Activated T-helper 2 cell treated with anti-CD3 and anti-CD28 coated beads, Interferon-gamma antibody, Interleukin-2, Interleukin-4, amounts not matched to agents 10 μg/mL and 5 μg/mL and 100 μg/mL, durations not matched to agents 14 hours and 24 hours and 36 hours (primary cell): Measurements from ENCODE around the gene ST13. TPM values are rescaled to one million over a fixed set of nuclear protein-coding genes. Genes with fewer than 3 reads are reported as not detected.
"Not testable (repeated sequence)": the region's sequence is repeated elsewhere in the genome, so short reads cannot be mapped to it uniquely, and the experiment has no call there.

ENCODE experiments used
- DNase-seq: peaks from one replicate; pipeline ENCODE4 v3.0.0; 2021; ENCODE audit warnings: low spot score
- H3K27ac Mint-ChIP-seq: one replicate; pipeline ENCODE4 v1.8.0; 2021; ENCODE audit warnings: mixed read lengths
- H3K27me3 Mint-ChIP-seq: one replicate; pipeline ENCODE4 v1.8.0; 2021; ENCODE audit warnings: low read depth, mixed read lengths
- H3K36me3 Mint-ChIP-seq: one replicate; pipeline ENCODE4 v1.8.0; 2021; ENCODE audit warnings: low read depth, mixed read lengths
- H3K4me1 Mint-ChIP-seq: one replicate; pipeline ENCODE4 v1.8.0; 2021; ENCODE audit warnings: low read depth, mixed read lengths
- H3K4me3 Mint-ChIP-seq: one replicate; pipeline ENCODE4 v1.8.0; 2021; ENCODE audit warnings: low read depth, mild to moderate bottlenecking, moderate library complexity, mixed read lengths
- H3K9me3 Mint-ChIP-seq: one replicate; pipeline ENCODE4 v1.8.0; 2021; ENCODE audit warnings: mixed read lengths
- intact Hi-C: fragments of 100-400 bp; cut with micrococcal nuclease; formaldehyde crosslinking; loops from one replicate; pipeline ENCODE4 v1.15.1; 2023
- total RNA-seq: library from RNA; stranded (reverse); gene quantifications from 2 replicates; pipeline ENCODE4 v1.2.3, GENCODE V29; 2022

Gene ST13
- 194 and 201 TPM in 2 replicates for total RNA-seq

DNA sequence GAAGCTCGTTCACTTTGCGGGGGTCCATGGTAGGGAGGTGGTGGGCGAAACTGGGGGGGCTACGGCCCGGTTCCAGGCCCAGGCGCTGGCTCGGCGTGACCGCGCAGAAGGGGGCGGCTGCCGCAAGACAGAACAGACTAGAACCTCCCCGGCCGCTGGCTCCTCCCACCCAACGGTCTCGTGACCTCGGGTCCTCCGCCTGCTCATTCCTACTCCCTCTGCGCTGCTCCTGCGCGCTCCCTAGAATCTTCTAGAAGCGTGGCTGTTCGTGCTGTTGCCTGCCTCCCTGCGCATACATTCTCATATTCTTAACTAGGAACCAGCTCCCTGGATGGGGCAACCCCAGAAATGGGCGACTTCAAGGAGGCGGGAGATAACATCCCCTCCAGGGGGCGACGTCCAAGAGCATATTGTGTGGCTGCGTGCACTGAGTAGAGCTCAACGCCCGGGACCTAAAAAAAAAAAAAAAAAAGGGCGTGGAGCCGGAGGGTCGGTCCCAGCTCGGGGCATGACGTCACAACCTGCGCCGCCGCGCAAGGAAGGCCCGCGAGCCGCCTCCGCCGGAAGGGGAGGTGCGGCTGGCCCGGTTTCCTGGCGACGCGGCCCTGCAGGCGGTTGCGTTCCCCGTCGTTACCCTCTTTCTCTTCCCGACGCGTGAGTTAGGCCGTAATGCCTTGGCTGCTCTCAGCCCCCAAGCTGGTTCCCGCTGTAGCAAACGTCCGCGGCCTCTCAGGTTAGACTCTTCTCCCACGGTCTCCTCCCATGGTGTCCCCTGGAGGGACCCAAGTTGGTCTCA, at the start of gene ST13, which contains the start of gene XPNPEP3:
Gene ST13 (minus strand): TSS at position 127 of the 796 bp plus-strand sequence. CDS start 99 bp downstream, at position 28.
Gene XPNPEP3 (plus strand): TSS at position 636 of the 796 bp plus-strand sequence. CDS start 34 bp downstream, at position 670.
- Mint-ChIP-seq H3K4me3 (peak within 1 kb of the TSS; percentile 96), H3K27ac (peak within 1 kb of the TSS; percentile 100), H3K27me3 (no peaks in the 10 kb centered on the region), H3K36me3 (peaks cover 19% of the 10 kb centered on the region), H3K9me3 (no peaks in the 10 kb centered on the region), H3K4me1 (peaks cover 38% of the 10 kb centered on the region)
- intact Hi-C loops: loop anchor here (1.0 to 5.0 kb wide), 5 partner anchors 39 to 430 kb away; partner anchors contain the start of genes RANGAP1, RBX1 and SLC25A17
- DNase-seq: peak; percentile 96

DNA sequence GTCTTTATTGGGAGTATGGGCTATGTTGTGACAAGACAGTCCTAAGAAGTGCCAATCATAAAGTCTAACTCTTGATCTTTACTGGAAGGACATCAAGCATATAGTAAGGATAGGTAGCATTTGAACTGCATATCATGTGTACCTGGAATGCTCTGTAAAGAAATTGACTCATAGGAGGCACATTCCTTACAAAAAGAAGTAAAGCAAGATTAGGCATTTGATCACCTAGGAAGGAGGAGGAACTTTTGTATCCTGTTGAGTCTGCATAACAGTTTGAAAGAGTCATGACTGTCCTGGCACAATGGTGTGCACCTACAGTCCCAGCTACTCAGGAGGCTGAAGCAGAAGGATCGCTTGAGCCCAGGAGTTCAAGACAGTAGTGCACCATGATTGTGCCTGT, 47.7 kb upstream of the ST13 start:
- peaks cover 12% of the 10 kb centered on the region for H3K36me3 Mint-ChIP-seq
- H3K4me3 Mint-ChIP-seq: no peak overlapping the region
- intact Hi-C loops: no loop called here
- no peaks in the 10 kb centered on the region for H3K9me3 Mint-ChIP-seq
- DNase-seq: no peak
- H3K27me3 Mint-ChIP-seq: no peaks in the 10 kb centered on the region
- H3K4me1 Mint-ChIP-seq: peaks cover 17% of the 10 kb centered on the region
- peak overlapping the region; percentile 18 for H3K27ac Mint-ChIP-seq

DNA sequence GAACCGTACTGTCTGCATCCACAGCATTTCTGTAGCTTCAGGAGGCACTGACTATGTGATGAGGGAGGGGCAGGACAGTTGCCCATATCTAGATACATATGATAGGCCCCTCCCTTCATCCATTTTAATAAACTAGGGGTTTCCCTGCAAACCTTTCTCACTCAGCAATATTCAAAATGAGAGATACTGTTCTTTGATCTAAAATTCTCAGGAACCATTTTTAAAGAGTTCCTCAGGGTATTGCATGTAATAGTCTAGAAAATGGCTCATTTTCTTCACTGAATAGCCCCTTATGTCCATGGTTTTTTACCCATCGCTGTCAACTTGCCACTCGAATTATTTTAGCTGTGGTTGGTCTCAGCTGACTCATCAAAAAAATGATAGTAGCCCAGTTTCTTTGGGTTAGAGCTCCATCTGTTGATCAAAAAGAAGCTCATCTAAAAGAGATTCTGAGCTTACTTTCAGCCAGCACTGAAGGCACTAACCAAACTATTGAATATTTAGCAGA, 42.5 kb upstream of the ST13 start:
- H3K4me3 Mint-ChIP-seq: peak overlapping the region; percentile 11
- peaks cover 20% of the 10 kb centered on the region for H3K4me1 Mint-ChIP-seq
- no peaks in the 10 kb centered on the region for H3K27me3 Mint-ChIP-seq
- no peak for DNase-seq
- intact Hi-C loops: loop anchor here (2.0 to 5.0 kb wide), 2 partner anchors 80 to 217 kb away; partner anchors contain the start of gene SLC25A17
- peak overlapping the region; percentile 70 for H3K27ac Mint-ChIP-seq
- no peaks in the 10 kb centered on the region for H3K9me3 Mint-ChIP-seq
- H3K36me3 Mint-ChIP-seq: peaks cover 6% of the 10 kb centered on the region

GRCh38 chr22:40894417-40894816, 38.0 kb upstream of the ST13 start:
- DNase-seq: no peak
- Mint-ChIP-seq H3K27me3 (no peaks in the 10 kb centered on the region), H3K4me1 (peaks cover 8% of the 10 kb centered on the region), H3K27ac (no peak overlapping the region), H3K4me3 (no peak overlapping the region), H3K9me3 (no peaks in the 10 kb centered on the region), H3K36me3 (peaks cover under 1% of the 10 kb centered on the region)
- intact Hi-C loops: no loop called here

GRCh38 chr22:40890881-40891280, 34.4 kb upstream of the ST13 start:
- DNase-seq: no peak
- H3K4me3 Mint-ChIP-seq: no peak overlapping the region
- no peaks in the 10 kb centered on the region for H3K27me3 Mint-ChIP-seq
- H3K36me3 Mint-ChIP-seq: peaks cover 17% of the 10 kb centered on the region
- H3K27ac Mint-ChIP-seq: no peak overlapping the region
- intact Hi-C loops: no loop called here
- no peaks in the 10 kb centered on the region for H3K9me3 Mint-ChIP-seq
- peaks cover 2% of the 10 kb centered on the region for H3K4me1 Mint-ChIP-seq

- H3K9me3 Mint-ChIP-seq: no peaks in the 10 kb centered on the region
- H3K4me1 Mint-ChIP-seq: peaks cover 2% of the 10 kb centered on the region
- no peak overlapping the region for H3K4me3 Mint-ChIP-seq
- peaks cover 20% of the 10 kb centered on the region for H3K36me3 Mint-ChIP-seq
- H3K27me3 Mint-ChIP-seq: no peaks in the 10 kb centered on the region
- no peak overlapping the region for H3K27ac Mint-ChIP-seq
- intact Hi-C loops: no loop called here
- DNase-seq: no peak
Observed at GRCh38 chr22:40889116-40889515, 32.7 kb upstream of the ST13 start.

DNA sequence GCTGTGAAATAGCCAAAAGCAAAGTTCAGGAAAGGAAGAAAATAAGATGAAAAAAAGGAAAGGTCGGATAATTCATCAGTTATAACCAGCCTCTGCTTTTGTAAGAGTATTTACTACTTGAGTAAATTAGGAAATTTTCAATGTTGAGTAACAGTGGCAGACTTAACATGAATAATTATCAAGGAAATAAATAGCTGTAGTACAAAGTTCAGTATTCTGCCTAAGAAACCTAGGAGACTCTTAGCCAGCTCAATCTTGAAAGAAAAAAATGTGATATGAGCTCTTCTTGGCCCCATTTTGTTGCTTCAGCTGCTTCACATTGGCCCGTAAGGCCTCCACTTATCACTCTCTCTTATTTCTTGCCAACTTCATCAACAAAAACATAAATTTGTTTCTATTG, 22.5 kb upstream of the ST13 start:
- H3K4me1 Mint-ChIP-seq: no peaks in the 10 kb centered on the region
- DNase-seq: no peak
- no peaks in the 10 kb centered on the region for H3K36me3 Mint-ChIP-seq
- no peaks in the 10 kb centered on the region for H3K9me3 Mint-ChIP-seq
- intact Hi-C loops: no loop called here
- no peaks in the 10 kb centered on the region for H3K27me3 Mint-ChIP-seq
- H3K4me3 Mint-ChIP-seq: no peak overlapping the region
- H3K27ac Mint-ChIP-seq: no peak overlapping the region

DNA sequence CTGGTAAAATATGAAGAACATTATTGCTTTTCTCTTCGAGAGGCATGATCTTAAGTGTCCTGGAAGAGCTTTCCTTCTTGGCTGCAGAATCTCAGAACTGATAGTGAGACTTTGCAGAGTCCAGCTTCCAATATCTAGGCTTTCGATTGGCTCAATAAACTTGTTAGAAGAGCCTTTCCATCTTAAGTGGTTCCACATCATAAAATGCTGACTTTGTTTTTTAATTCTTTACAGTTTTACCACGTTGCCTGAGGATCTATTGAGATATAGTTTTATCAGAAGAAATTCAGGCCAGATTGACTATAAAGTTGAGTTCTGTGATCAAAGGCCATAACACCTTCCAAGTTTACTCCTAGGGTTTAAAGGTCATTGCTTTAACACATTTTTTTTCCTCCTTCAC, 21.0 kb upstream of the ST13 start:
- no peaks in the 10 kb centered on the region for H3K36me3 Mint-ChIP-seq

DNA sequence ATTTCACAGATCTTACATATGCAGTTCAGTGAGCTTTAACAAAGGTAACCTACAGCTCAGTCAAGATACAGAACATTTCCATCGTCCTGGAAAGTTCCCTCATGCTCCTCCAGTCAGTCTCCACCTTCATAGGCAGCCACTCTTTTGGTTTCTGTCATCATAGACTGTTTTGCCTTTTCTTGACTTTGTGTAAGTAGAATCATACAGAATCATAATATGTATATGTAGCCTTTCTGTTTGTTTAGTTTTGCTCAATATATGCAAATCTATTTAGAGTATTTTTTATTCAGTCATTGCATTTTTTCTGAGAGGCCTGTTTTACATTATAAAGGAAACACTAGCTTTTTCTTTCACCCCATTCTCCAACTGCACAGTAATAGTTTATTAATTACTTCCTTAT, 20.5 kb upstream of the ST13 start:
- no peak overlapping the region for H3K27ac Mint-ChIP-seq
- no peaks in the 10 kb centered on the region for H3K4me1 Mint-ChIP-seq
- intact Hi-C loops: no loop called here
- H3K27me3 Mint-ChIP-seq: no peaks in the 10 kb centered on the region
- H3K4me3 Mint-ChIP-seq: no peak overlapping the region
- no peak for DNase-seq
- H3K36me3 Mint-ChIP-seq: no peaks in the 10 kb centered on the region
- H3K9me3 Mint-ChIP-seq: no peaks in the 10 kb centered on the region

More for the DNA sequence above, 21.0 kb upstream of the ST13 start:
- H3K27me3 Mint-ChIP-seq: no peaks in the 10 kb centered on the region
- H3K4me3 Mint-ChIP-seq: no peak overlapping the region
- H3K9me3 Mint-ChIP-seq: no peaks in the 10 kb centered on the region
- DNase-seq: no peak
- H3K4me1 Mint-ChIP-seq: no peaks in the 10 kb centered on the region
- H3K27ac Mint-ChIP-seq: no peak overlapping the region
- intact Hi-C loops: no loop called here

DNA sequence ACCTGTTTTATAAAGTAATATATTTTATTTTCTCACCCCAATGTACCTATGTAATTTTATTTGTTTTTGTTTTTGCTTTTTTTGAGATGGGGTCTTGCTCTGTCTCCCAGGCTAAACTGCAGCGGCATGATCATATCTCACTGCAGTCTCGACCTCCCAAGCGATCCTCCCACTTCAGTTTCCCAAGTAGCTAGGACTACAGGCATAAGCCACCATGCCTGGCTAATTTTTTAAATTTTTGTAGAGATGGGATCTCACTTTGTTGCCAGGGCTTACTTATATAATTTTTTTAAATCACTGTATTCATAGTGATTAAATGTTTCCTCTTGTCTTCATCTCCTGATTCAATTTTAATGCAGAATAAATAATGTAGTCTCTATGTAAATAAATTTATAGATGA, 18.7 kb upstream of the ST13 start:
- no peaks in the 10 kb centered on the region for H3K27me3 Mint-ChIP-seq
- peaks cover 3% of the 10 kb centered on the region for H3K36me3 Mint-ChIP-seq
- no peaks in the 10 kb centered on the region for H3K4me1 Mint-ChIP-seq
- intact Hi-C loops: no loop called here
- DNase-seq: no peak
- no peak overlapping the region for H3K4me3 Mint-ChIP-seq
- H3K9me3 Mint-ChIP-seq: no peaks in the 10 kb centered on the region
- H3K27ac Mint-ChIP-seq: no peak overlapping the region

DNA sequence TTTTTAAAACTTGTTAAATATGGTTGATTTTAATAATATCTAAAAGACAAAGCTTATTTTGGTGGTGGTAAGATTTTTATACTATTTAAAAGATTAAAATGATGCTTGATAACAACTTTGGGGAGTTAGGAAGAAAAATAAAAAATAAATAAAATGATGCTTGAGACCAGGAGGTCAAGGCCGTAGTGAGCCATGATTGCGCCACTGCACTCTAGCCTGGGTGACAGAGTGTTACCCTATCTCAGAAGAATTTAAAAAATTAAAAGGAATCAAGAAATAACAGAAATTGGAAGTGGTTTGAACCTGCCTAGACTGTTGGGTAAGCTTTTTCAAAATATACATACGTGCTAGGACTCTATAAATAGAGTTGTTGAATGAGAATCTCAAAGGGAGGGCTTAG, 17.6 kb upstream of the ST13 start:
- no peaks in the 10 kb centered on the region for H3K9me3 Mint-ChIP-seq
- H3K4me1 Mint-ChIP-seq: no peaks in the 10 kb centered on the region
- no peak overlapping the region for H3K4me3 Mint-ChIP-seq
- intact Hi-C loops: no loop called here
- H3K36me3 Mint-ChIP-seq: peaks cover 3% of the 10 kb centered on the region
- no peak for DNase-seq
- H3K27ac Mint-ChIP-seq: no peak overlapping the region
- H3K27me3 Mint-ChIP-seq: no peaks in the 10 kb centered on the region

DNA sequence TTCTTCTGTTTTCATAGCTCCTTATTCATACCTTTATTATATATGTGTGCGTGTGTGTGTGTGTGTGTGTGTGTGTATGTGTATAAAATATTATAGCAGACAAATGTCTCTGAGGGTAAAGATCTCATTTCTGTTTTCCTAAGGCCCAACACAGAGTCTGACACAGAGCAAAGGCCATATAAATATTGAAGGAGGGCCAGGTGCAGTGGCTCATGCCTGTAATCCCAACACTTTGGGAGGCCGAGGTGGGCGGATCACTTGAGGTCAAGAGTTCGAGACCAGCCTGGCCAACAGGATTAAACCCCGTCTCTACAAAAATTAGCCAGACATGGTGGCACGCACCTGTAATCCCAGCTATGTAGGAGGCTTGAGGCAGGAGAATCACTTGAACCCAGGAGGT, 11.9 kb upstream of the ST13 start:
- H3K27me3 Mint-ChIP-seq, H3K4me3 Mint-ChIP-seq, H3K27ac Mint-ChIP-seq, H3K9me3 Mint-ChIP-seq, DNase-seq, H3K4me1 Mint-ChIP-seq, H3K36me3 Mint-ChIP-seq, intact Hi-C loops: not testable (repeated sequence)

DNA sequence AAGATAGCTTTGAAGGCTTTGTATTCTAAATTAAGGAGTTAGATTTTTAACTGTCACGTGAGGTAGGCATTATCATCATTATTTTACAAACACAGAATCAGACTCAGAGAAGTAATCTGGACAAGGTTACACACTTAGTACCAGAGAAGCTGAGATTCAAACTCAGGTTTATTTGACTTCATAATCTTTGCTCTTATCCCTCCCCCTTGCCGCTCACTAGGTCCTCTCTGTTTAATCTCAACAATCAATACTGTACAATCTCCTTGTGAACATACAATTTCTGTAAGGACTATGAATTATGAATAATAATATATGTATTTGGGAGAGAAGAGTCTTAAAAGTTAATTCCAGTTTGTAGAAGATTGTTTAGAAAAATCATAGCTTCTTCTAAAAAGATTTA, 10.7 kb upstream of the ST13 start:
- Mint-ChIP-seq H3K27me3 (no peaks in the 10 kb centered on the region), H3K4me3 (no peak overlapping the region), H3K36me3 (peaks cover 3% of the 10 kb centered on the region), H3K27ac (no peak overlapping the region), H3K9me3 (no peaks in the 10 kb centered on the region), H3K4me1 (peaks cover 8% of the 10 kb centered on the region)
- intact Hi-C loops: no loop called here
- DNase-seq: no peak
